GM19455 (cell line): ENCODE measurements around the gene MPPED1.

Experiments
- ATAC-seq: cut with Tn5 transposase; IDR thresholded peaks from one replicate; pipeline ENCODE4 v1.9.1; 2021; ENCODE audit not compliant: unreplicated experiment

The MPPED1 gene

DNA sequence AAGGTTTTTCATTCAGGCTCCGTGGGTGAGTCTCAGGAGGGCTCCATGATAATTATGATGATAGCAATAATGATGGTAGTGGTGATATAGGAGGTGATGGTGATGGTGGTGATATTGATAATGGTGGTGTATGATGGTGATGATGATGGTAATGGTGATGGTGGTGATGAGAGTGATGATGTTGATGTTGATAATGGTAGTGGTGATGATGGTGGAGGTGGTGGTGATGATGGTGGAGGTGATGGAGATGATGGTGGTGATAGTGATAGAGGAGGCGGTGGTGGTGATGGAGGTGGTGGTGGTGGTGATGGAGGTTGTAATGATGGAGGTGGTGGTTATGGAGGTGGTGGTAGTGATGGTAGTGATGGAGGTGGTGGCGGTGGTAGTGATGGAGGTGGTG, 79.4 kb downstream of the MPPED1 start:
- ATAC-seq: no peak

DNA sequence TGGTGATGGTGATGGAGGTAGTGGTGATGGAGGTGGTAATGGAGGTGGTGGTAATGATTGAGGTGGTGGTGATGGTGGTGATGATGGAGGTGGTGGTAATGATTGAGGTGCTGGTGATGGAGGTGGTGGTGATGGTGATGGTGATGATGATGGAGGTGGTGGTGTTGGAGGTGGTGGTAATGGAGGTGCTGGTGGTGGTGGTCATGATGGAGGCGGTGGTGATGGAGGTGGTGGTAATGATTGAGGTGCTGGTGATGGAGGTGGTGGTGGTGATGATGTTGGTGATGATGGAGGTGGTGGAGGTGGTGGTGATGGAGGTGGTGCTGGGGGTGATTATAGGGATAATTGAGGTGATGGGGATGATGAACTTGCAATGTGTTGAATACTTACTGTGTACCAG, 79.9 kb downstream of the MPPED1 start:
- no peak for ATAC-seq

DNA sequence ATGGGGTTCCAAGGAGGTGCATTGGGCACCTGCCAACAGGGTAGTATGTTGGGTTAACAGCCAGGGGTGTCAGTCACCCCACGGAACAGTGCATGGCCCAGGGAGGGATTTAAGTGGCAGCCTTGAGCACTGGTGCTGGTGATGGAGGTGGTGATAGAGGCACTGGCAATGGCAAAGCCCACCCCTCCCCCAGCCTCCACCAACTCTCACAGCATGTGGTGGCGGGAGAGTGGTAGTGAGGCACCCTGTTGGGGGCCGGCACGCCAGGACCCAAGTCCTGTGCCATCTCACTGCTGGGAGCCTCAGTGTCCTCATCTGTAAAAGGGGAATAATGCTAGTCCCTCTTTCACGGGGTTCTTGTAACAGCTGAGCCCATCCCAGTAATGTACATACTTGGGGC, 81.5 kb downstream of the MPPED1 start:
- no peak for ATAC-seq

DNA sequence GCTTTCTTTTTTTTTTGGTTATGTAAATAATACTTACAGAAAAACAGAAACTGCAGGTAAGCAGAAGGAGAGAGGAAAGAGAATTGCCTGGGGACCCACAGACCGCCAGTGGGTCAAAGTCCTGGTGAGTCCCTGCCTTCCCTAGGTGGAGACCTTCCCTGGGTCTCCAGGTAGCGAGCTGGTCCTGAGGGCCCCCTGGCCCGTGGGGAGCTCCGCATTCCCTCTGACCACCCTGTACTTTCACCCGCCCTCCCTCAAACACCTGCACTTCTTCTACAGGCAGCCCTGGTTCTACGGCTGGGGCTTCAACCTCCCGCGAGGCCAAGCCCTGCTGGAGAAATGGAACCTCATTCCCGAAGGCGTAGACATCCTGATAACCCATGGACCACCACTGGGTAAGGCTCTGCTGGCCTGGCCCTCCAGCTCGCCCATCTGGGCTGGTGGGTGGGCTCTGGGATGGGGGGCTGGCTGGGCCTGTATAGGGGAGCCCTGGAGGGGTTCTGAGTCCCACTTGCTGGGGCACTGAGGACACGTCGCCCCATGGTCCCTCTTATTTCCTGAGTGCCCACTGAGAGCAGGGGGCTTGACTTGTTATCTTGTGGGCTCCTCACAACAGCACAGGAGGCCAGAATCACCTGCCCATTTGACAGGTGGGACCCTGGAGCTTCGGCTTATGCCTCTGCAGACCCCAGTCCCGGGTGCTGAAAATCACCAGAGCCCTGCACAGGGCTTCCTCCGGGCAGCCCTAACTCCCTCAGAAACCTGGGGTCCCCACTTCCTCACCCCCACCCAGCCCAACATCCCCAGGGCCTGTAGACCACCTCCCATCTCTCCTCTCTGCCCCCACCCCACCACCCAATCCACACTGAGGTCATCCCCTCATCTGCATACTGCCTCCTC, 86.4 kb downstream of the MPPED1 start:
- no peak for ATAC-seq

DNA sequence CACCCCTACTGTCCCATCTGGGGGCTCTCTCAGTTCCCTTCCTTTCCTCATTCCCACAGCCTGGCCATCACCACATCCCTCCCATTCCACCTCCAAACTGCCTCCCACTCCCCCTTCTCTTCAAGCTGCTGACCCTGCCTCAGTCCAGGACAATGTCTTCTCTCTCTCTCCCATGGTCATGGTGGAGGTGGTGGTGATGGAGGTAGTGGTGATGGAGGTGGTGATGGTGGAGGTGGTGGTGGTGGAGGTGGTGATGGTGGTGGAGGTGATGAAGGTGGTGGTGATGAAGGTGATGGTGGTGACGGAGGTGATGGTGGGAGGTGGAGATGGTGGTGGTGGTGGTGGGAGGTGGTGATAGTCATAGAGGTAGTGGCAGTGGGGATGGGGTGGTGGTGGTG, 87.0 kb downstream of the MPPED1 start:
- ATAC-seq: no peak

DNA sequence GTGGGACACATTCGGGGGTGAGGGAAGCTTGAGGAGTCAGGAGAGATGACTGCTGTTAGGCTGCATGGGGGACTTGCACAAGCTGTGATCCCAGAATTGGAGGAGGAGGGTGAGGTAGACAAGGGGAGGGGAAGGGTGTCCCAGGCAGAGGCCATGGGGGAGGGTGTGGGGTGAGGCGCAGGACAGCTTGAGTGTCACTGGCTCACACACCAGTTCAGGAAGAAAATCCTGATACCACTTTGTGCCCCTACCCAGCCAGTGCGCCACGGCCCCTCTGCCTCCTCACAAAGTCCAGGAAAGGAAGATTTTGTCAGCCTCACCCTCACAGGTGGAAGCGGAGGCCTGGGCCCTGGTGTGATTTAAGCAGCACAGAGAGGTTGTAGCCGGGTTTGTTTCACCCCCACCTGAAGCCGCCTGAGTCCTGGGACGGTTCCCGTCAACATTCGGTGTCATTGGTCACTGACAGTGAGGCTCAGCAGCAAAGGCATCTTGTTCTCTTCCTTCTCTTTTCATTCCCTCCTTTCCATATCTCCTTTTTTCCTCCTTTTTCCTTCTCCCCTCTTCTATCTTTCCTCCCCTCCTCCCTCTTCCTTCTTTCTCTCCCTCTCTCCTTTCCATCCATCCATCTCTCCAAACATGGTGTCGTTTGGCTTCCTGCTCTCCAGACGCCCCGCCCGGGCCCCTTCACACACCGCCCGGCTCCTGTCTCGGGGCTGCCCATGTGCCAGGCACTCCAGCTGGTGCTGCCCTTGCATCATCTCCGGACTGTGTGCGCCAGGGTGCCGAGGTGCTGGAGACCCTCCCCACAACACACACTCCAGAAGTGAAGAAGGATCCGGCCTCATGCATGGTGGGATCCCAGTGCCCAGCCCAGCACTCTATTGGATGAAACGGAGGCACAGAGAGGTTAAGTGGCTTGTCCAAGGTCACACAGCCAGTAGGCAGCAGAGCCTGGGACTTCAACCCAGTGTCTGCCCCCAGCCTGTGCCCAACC, 89.3 kb downstream of the MPPED1 start:
- ATAC-seq: no peak

DNA sequence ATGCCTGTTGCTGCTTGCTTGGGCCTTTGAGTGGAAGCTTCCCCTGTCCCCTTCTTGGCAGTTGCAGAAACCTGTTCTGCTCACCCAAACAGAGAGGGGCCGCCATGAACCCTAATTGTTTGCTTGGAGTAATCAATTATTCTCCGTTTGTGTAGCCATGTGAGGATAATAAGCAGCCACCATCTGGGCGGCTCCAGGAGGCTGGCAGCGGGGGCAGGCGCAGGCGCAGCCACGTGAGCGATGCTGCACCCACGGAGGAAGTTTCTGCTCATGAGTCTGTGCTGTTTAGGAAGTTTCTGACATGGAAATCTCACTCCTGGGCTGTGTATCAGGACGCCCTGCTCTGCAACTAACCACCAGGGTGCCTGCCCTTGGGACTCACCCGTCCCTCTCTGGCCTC, 90.1 kb downstream of the MPPED1 start:
- ATAC-seq: no peak

DNA sequence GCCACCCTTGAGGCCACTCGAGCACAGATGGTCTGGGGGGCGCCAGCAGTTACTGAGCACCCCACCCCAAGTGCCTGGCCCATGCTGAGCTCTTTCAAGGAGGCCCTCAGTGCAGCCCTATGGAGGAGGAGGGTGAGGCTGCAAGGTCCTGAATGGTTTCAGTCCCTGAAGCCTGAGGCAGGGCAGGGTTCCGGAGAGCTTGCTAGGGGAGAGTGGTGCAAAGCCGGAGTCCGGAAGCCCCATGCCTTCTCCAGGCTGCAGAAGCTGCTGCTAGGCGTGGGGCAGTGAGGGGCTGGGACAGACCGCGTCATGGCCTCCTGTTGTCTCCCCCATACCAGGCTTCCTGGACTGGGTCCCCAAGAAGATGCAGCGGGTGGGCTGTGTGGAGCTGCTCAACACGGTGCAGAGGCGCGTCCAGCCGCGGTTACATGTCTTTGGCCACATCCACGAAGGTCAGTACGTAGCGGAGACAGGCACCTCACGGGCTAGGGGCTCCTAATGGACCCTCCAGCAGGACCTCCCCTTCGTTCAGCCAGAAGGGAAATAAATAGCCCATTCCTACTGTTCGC, 90.6 kb downstream of the MPPED1 start:
- no peak for ATAC-seq

DNA sequence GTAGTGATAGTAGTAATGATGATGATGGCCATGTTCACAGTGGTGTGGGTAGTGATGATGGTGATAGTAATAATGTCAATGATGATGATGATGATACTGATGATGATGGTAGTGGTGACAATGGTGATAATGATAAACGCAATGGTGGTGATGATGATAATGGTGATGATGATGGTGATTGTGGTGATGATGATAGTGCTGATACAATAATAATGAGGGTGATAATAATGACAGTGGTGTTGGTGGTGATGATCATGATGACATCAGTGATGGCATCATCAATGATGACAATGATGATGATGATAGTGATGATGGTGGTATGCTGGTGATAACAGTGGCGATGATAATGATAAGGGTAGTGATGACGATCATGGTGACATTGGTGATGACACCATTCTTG, 92.3 kb downstream of the MPPED1 start:
- no peak for ATAC-seq

DNA sequence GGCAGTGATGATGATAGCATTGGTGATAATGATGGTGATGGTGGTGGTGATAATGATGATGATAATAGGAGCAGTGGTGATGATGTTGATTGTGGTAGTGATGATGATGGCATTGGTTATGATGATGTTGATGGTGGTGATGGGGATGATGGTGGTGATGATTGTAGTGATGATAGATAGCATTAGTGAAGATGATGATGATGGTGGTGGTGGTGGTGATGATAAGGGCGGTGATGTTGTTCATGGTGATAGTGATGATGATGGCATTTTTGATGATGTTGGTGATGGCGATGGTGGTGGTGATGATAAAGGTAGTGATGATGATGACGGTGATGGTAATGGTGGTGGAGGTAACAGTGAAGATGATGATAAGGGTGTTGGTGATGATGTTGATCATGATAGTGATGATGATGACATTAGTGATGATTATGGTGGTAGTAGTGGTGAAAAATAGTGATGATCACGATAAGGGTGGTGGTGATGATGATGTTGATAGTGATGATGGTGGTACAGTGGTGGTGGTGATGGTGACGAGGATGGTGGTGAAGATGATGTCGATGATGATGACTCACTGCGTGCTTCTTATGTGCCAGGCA, 93.0 kb downstream of the MPPED1 start:
- ATAC-seq: no peak

DNA sequence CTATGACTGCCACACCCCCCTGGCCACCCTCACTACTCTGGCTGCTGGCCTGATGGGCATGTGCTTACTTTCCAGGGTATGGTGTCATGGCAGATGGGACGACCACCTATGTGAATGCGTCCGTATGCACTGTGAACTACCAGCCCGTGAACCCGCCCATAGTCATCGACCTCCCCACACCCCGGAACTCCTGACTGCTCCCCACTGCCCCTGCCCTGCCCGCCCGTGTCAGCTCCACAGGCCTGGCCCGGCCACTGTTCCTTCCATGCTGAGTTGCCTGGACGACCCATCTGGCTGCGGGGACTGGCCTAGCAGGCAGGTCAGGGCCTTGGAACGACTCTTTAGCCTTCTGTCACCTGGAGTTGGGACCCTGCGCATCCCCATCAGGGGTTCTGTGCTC, 93.6 kb downstream of the MPPED1 start:
- no peak for ATAC-seq

DNA sequence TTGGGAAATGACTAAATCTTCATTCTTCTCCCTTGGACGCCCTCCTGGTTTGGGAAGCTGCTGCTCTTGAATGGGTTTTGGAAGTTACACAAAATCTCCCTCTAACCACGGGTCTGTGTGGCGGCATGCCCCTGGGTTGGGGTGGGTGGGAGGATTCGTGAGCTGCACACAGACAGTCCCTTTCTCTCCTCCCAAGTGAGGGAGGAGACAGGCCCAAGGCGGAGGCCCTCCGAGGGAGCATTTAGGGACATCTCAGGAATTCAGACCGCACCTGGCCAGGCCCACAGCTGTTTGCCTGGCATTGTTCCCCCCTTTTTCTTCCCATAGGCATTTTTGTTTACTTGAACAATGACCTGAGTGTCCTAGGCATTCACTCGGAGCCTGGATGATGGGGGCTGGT, 94.1 kb downstream of the MPPED1 start:
- no peak for ATAC-seq

DNA sequence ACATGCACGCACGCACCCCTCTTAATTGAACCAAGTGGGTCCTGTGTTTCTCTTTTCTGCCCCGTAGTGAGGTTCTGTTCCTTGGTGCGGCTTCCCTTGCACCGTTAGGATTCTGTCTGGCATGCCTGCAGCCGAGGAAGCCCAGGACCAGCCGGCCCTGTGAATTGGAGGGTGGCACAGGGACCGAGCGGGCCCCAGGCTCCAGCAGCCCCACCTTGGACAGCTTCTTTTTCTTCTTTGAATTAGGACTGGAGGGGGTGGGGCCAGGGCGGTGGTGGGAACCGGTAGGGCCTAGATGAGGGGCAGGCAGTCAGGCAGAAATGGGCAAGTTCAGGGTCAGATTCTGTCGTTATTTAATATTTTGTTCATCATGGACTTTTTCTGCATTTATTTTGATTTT, 94.7 kb downstream of the MPPED1 start:
- no peak for ATAC-seq

DNA sequence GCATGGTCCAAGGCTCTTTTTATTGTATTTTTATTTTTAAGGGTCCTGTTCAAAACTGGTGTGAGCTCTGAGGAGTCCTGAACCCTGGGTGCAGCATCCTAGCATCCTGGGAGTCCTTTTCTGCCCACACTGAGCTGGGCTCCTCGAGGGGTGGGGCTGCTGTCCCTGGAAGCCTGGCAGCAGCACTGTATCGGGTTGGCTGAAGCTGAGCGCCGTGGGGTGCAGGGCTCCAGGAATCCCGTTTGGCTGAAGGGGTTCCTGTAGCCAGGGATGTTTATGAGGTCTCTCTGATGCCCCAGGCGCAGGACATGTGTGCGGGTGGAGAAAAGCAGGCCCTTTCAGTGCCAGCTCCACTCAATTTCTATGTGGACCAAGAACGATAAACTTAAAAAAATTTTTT, 95.4 kb downstream of the MPPED1 start:
- ATAC-seq: no peak

DNA sequence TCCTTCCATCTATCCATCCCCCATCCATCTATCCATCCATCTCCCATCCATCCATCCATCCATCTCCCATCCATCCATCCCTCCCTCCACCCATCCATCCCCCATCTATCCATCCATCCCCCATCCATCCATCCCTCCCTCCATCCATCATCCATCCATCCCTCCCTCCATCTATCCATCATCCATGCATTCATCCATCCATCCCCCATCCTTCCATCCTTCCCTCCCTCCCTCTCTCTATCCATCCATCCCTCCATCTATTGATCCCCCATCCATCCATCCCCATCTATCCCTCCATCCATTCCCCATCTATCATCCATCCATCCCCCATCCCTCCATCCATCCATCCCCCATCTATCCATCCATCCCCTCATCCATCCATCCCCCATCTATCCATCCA, 96.7 kb downstream of the MPPED1 start:
- ATAC-seq: no peak

DNA sequence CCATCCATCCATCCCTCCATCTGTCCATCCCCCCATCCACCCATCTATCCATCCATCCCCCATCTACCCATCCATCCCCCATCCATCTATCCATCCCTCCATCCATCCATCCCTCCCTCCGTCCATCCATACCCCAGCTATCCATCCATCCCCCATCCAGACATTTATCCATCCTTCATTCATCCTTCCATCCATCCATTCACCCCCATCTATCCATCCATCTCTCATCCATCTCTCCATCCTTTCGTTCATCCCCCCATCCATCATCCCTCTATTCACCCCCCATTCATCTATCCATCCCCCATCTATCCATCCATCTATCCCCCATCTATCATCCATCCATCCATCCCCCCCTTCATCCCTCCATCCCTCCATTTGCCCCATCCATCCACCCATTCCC, 97.5 kb downstream of the MPPED1 start:
- ATAC-seq: no peak

DNA sequence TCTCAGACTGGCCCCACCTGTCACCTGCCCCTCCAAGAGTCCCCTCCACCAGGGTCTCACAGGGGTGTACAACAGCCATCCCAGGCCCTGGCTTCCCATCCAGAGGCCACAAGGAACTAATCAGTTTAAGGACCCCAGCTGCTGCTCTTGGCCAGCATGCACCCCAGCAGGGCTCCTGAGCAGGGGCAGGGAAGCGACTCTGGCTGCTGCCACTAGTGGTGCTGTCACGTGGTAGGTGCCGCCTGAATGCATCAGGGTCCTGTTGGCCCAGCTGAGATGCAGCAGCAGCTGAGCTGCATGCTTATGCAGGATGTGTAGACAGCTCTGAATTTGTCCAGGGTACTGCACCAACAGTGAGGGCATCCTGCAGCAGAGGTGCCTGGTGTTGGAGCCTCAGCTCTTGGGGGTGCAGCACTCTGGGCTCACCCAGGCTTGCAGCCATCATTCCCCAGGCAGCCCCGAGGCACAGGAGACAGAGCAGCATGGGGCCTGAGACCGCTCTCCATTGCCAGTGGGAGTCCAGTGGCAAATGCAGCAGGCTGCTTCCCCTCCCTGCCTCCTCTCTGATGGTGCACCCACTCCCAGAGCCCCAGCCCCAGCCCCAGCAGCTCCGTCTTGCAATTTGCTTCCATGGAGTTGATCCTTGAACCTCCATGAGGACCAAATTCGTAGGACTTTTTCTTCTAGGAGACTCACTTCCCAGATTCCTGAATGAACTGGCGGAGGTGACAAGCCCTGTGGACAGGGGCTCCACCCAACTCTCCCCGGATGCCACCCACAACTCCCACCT, 98.7 kb downstream of the MPPED1 start:
- ATAC-seq: no peak

DNA sequence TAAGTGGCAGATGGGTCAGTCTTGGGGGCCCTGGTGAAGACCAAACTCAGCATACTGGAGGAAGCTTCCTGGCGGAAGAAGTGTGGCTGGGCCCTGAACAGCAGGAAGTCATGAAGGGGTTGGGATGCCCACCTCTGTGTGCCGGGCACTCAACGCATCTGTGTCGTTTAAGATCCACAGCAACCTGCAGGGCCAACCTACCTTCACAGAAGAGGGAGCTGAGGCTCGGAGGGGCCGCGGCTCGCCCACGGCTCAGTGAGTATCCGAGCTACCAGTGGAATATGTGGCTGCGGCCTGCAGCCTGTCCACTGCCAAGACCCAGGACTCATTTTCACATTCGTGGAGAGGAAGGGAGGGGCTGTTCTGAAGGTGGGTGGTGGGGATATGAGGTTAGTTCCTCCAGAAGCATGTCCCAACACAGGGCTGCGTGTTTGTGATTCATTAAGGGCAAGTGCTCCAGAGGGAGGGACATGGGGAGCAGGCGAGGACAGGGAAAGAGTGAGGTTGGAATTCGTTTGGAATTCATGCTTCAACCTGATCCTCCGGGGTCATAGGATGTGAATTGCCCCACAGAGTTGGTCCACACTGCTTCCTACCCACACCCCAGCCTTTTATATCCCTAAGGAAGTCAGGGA, 99.6 kb downstream of the MPPED1 start:
- ATAC-seq: no peak

DNA sequence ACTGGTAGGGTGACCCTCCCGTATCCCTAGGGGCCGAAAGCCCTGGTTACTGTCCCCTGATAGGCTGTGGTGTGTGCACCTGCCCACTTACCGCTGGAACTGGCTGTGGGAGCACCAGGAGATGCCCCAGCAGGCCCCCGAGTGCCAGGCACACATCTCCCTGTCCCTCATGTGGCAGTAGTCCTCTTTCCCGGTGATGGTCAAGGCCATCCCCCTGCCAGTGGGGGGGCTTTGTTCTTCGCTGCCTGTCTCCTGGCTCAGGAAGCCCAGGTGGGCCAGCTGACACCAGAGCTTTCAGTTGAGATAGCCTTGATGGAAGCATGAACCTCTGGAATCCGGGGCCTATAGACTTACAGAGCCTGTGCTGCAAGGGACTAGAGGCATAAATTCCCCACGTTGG, 100.5 kb downstream of the MPPED1 start:
- ATAC-seq: no peak
